Astrocyte of the spinal cord (primary cell): Measurements from ENCODE around the gene GUCY1B1.

Experiments used
- DNase-seq: peaks from one replicate; pipeline ENCODE4 v3.0.0; 2011; ENCODE audit warnings: low read depth, low spot score
- H3K4me3 ChIP-seq: 2 replicates; pipeline ENCODE4 v1.5.1; 2011; ENCODE audit warnings: low read depth, mild to moderate bottlenecking, low read length, moderate library complexity
- in situ Hi-C: cut with HindIII; loops from 2 replicates; pipeline ENCODE4 v1.10.0; 2017; ENCODE audit warnings: low sequenced_read_pairs
- TF ChIP-seq, protein P1 (sequence below): IDR thresholded peaks from 2 replicates; pipeline ENCODE4 v1.5.1; 2012; ENCODE audit warnings: low read depth, mild to moderate bottlenecking, low read length, inconsistent platforms

The GUCY1B1 gene

DNA sequence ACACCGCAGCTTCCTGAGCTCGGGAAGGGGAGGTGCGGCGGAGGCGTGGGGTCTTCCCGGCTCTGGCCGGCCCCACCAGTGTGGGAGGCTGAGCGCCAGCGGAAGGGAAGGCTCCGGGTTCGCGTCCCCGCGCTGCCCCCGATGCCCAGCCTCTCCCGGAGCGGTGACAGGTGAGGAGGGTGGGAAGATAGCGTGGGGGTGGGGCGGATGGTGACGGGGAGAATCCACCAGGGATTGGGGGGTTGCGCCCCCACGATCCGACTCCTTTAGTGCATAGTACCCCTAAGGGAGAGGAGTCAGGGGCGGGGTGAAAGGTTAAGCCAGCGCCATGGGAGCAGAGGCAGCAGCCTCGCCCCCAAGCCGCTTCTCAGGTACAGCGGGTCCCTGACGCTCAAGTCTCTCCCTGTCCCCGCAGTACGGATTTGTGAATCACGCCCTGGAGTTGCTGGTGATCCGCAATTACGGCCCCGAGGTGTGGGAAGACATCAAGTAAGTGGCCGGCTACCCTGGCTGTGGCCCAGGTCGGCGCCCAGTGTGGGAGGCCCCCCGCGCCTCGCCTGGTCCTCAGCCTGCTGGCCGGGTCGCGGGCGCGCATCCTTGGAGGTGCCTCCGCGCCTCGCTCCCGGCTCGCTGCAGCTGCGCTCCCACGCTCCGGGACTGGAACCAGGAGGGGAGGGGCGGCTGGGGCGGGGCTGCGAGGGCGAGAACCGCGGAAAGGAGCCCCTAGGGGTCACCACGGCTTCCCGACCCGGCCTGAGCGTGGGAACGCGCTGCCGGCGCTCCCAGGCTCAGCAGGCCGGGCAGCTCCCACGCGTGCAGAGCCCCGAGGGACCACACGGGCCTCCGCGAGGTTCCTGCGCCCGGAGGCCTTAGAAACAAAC is 791 bp downstream of the GUCY1B1 start:
- TF ChIP-seq, protein P1, sequence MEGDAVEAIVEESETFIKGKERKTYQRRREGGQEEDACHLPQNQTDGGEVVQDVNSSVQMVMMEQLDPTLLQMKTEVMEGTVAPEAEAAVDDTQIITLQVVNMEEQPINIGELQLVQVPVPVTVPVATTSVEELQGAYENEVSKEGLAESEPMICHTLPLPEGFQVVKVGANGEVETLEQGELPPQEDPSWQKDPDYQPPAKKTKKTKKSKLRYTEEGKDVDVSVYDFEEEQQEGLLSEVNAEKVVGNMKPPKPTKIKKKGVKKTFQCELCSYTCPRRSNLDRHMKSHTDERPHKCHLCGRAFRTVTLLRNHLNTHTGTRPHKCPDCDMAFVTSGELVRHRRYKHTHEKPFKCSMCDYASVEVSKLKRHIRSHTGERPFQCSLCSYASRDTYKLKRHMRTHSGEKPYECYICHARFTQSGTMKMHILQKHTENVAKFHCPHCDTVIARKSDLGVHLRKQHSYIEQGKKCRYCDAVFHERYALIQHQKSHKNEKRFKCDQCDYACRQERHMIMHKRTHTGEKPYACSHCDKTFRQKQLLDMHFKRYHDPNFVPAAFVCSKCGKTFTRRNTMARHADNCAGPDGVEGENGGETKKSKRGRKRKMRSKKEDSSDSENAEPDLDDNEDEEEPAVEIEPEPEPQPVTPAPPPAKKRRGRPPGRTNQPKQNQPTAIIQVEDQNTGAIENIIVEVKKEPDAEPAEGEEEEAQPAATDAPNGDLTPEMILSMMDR, result no peak
- H3K4me3 ChIP-seq, result peak overlapping the region; percentile 54
- no peak for DNase-seq
- in situ Hi-C loops, result no loop called here

DNA sequence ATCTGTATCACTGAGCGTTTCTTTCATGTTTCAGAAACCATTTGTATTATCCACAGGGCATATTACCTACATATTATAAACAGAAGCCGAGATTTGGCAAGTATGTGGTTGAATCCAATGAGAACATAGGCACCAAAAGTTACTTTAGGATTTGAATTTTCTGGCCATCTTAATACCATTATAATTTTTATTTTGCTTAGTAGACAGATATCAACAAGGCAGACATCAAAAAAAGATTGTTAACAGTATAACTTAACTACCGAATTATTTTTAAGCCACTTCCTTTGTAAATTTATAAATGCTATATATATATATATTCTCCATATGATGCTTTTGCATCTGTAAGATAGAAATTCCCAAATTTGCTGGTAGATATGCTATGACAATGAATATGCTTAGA is 2.2 kb downstream of the GUCY1B1 start:
- TF ChIP-seq, protein P1, result no peak

DNA sequence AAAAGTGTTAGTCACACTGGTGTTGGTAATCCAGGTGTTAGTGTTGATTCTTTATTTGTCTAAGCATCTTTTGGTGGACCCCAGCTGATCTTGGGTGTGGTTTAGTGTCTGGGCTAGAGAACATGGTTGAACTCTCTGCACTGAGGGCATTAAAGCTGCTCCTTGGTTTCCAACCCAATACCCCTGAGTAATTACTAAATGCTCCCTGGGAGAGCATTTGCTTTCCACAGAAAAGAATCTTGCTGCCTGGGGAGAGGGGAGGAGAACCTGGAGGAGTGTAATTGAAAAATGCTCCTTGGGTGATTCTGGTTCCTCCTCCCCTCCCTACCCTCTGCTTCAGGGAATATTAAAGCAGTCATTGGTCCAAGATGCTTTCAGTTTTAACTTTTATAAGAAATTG is 3.1 kb downstream of the GUCY1B1 start:
- H3K4me3 ChIP-seq, result no peak overlapping the region
- in situ Hi-C loops, result no loop called here
- peak; percentile 15 for DNase-seq
- TF ChIP-seq, protein P1, result no peak

More for the DNA sequence above, 2.2 kb downstream of the GUCY1B1 start:
- no peak overlapping the region for H3K4me3 ChIP-seq
- DNase-seq, result no peak
- in situ Hi-C loops, result no loop called here

GRCh38 chr4:155762334-155762733 is 3.5 kb downstream of the GUCY1B1 start:
- DNase-seq, result no peak
- in situ Hi-C loops, result no loop called here
- no peak overlapping the region for H3K4me3 ChIP-seq
- TF ChIP-seq, protein P1, result no peak

- no peak for DNase-seq
- in situ Hi-C loops, result no loop called here
- TF ChIP-seq, protein P1, result no peak
- H3K4me3 ChIP-seq, result no peak overlapping the region
These were observed 4.7 kb downstream of the GUCY1B1 start for GRCh38 chr4:155763551-155763950.

DNA sequence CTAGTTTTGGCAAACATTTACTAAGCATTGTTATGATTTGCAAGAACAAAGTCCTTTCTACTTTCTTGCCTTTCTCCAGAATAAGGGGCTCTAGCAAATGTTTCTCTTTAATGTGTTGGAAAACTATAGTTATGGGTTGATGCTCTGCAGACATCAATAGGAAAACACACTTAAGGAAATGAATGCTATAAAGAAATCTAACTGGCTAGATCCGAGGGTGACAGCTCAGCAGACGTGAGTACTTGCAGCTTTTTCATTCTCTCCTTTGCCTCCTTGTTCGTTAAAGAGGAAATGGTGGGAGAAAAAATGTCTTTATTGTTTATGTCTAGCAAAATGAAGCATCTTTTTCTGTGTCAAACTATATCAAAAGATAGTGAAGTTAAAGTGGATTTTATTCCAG is 6.3 kb downstream of the GUCY1B1 start:
- H3K4me3 ChIP-seq, result no peak overlapping the region
- TF ChIP-seq, protein P1, result no peak
- in situ Hi-C loops, result no loop called here
- DNase-seq, result no peak
